HG03280 (cell line): Measurements from ENCODE around the gene PSMB3.
"Not testable (repeated sequence)": the region's sequence is repeated elsewhere in the genome, so short reads cannot be mapped to it uniquely, and the experiment has no call there.

Experiments used
- ATAC-seq: cut with Tn5 transposase; IDR thresholded peaks from one replicate; pipeline ENCODE4 v1.9.1; 2021; ENCODE audit warnings: mild to moderate bottlenecking, moderate library complexity; ENCODE audit not compliant: unreplicated experiment

The PSMB3 gene

GRCh38 chr17:38790148-38790707 lies 37.7 kb downstream of the PSMB3 start:
- ATAC-seq = not testable (repeated sequence)

DNA sequence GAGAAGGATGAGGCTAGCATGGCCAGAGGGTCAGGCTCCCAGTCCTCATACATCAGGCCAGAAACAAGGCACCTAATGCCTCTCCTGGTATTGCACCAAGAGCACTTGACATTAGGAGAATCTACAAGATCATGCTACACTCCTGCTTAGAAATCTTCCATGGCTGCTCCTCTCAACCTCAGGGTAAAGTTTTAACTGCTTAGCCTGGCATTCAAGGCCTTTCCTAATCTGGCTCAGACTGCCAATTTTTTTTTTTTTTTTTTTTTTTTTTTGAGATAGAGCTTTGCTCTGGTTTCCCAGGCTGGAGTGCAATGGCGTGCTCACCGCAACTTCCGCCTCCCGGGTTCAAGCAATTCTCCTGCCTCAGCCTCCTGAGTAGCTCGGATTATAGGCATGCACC lies 38.6 kb downstream of the PSMB3 start:
- ATAC-seq = no peak

GRCh38 chr17:38794221-38794620 lies 41.7 kb downstream of the PSMB3 start:
- ATAC-seq = no peak

GRCh38 chr17:38796451-38797157 lies 44.1 kb downstream of the PSMB3 start:
- ATAC-seq = no peak

GRCh38 chr17:38797158-38797490 lies 44.6 kb downstream of the PSMB3 start:
- ATAC-seq = no peak

- no peak for ATAC-seq
These were observed 45.3 kb downstream of the PSMB3 start for GRCh38 chr17:38797828-38798227.

GRCh38 chr17:38798614-38799500 lies 46.3 kb downstream of the PSMB3 start:
- ATAC-seq = peak; percentile 18

DNA sequence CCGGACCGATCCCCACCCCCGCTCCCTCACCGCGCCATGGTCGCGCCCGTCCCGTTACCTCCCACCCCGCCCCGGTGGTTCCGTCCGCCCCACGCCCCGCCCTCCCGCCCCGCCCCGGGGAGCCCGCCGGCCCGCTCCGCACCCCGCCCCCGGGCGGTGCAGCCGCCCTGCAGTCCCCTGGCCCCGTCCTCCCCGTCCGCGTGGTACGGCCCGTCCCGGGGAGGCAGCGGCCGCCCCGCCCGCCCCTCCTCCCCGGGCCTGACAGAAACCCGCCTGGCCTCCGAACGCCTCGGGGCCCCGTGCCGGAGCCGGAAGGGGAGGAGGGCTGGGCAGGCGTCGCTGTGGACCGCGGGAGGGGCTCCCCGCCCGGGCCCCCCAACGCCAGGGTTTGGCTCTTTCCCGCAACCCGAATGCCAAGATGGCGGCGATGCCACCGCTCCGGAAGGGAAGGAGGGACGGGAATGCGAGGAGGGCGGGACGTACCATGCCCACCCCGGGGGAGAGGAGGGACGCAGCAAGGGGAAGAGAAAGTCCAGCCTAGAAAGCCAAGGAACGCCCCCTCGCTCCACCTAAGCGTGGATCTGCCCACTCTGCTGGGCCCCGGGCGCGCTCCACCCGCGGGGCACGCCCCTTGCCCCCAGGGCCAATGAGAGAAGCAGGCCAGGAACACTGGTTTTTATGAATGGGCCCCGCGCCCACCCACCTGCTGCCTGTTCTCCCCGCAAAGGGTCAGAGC lies 47.1 kb downstream of the PSMB3 start, which contains the start of gene PIP4K2B:
Gene PIP4K2B (minus strand): TSS at position 56 of the 736 bp plus-strand sequence. CDS start 132 bp downstream, outside the sequence.
- ATAC-seq = peak; percentile 82

DNA sequence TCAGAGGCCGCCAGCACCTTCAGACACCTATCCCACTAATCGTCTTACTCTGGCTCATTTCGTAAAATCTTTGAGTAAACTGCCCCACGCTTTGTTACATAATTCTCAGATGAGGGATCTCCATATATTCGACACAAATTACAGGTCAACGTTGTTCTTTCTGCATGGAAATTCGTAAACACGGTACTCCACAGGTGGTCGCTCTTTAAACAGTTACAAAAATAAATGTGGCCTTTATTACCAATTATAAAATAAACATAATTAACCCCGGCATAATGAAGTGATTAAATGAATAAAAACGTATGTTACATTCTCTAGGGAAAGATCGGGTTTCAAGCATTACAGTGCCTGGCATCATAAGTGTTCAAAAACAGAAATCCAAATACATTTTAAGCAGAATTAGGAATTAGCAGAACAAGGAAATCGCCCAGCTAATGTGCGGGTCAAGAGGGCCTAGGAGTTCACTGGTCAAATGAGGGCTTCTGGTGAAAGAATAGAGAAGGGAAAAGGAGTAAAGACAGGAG lies 47.8 kb downstream of the PSMB3 start:
- ATAC-seq = no peak

DNA sequence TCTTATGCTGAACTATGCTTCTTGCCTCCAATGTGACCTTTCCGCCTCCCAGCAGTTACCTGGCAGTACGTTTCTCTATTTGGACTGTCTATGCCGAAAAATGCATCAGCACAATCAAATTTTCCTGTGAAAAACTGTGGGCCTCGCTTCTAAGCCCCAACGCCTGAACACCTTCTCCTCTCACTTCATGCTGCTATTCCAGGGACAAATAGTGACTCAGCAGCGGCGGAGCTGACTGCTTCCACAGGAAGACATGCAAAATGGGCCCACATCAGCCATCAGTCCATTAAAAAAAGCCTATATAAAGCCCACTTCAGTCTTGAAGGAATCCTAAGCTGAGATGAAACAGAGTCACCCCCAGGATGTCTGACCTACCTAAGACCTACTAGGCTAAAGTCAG lies 57.3 kb downstream of the PSMB3 start:
- ATAC-seq = no peak
